Right renal cortex interstitium (tissue), 3 donors: Measurements from ENCODE around the gene EFNA2. TPM values are rescaled to one million over a fixed set of nuclear protein-coding genes. Genes with fewer than 3 reads are reported as not detected.
"Not testable (repeated sequence)": the region's sequence is repeated elsewhere in the genome, so short reads cannot be mapped to it uniquely, and the experiment has no call there.

ENCODE experiments used
- DNase-seq, 3 donors: peaks; one replicate each; pipeline ENCODE4 v3.0.0-alpha.2; 2013; ENCODE audit warnings: low read depth in 3 of 3, low spot score in 2 of 3
- polyA plus RNA-seq, 3 donors: library from polyadenylated mRNA; unstranded; fragments of 120-200 nt; gene quantifications; one replicate each; pipeline ENCODE4 v1.2.1, GENCODE V29; 2013; ENCODE audit not compliant: insufficient read length in 3 of 3

The EFNA2 gene
- polyA plus RNA-seq, 3 donors = 1.3 to 2.1 (median 1.3) TPM

- no peak for DNase-seq
These were observed 28.3 kb downstream of the EFNA2 start for GRCh38 chr19:1313695-1314613.

GRCh38 chr19:1315470-1316166, 29.9 kb downstream of the EFNA2 start:
- DNase-seq = no peak

DNA sequence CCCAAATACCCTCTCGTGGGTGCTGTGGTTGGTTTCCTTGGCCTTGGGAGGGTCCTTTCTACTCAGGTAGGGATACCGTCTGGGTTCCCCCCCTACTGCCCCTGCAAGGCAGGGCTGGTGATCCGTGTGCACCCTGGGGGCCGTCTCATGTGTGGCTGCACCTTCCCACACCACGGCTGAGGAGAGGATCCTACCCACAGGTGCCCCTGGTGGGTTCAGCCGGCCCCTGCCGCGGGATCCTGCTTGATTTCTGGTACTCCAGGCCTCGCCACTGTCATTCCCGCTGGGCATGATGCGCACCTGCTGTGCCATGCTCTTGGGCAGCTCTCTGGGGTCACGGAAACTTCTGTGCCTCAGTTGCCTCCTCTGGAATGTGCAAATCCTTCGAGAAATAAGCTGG, 30.8 kb downstream of the EFNA2 start:
- no peak for DNase-seq

DNA sequence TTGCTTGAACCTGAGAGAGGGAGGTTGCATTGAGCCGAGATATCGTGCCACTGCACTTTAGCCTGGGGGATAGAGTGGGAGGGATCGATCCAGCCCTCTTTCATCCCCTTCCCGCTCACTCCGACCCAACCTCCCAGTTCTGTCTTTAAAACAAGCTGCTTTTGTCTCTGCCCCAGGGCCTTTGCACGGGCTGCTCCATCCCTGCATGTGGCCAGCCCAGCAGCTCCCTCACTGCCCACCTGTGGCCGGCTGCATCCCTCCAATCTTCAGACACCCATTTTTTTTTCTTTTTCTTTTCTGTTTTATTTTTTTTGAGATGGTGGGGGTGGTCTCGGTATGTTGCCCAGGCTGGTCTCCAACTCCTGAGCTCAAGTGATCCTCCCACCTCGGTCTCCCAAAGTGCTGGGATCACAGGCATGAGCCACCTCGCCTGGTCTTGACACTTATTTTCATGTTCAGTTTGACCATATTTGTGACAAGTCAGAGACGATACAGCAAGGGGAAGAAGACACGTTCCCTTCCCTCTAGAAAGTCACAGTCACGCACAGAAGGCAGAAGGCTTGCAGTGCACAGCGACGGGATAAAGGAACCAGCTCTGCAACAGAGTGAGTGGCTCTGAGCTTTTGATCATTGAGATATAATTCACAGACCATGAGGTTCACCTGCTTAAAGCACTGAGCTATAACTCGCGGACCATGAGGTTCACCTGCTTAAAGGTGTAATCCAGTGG, 31.8 kb downstream of the EFNA2 start:
- no peak for DNase-seq

- no peak for DNase-seq
These were observed 33.2 kb downstream of the EFNA2 start for GRCh38 chr19:1318678-1319471.

DNA sequence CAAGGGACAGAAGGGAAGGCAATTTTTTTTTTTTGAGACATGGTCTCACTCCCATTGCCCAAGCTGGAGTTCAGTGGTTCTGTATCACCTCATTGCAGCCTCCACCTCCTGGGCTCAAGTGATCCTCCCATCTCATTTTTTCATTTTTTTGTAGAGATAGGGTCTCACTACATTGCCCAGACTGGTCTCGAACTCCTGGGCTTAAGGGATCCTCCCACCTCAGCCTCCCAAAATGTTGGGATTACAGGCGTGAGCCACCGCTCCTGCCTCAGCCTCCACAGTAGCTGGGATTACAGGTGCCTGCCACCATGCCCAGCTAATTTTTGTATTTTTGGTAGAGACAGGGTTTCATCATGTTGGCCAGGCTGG, 34.6 kb downstream of the EFNA2 start:
- not testable (repeated sequence) for DNase-seq

- DNase-seq = no peak
These were observed 35.9 kb downstream of the EFNA2 start for GRCh38 chr19:1321539-1321938.

- DNase-seq = no peak
These were observed 36.7 kb downstream of the EFNA2 start for GRCh38 chr19:1322198-1322981.

- no peak for DNase-seq
These were observed 38.7 kb downstream of the EFNA2 start for GRCh38 chr19:1324249-1324805.

DNA sequence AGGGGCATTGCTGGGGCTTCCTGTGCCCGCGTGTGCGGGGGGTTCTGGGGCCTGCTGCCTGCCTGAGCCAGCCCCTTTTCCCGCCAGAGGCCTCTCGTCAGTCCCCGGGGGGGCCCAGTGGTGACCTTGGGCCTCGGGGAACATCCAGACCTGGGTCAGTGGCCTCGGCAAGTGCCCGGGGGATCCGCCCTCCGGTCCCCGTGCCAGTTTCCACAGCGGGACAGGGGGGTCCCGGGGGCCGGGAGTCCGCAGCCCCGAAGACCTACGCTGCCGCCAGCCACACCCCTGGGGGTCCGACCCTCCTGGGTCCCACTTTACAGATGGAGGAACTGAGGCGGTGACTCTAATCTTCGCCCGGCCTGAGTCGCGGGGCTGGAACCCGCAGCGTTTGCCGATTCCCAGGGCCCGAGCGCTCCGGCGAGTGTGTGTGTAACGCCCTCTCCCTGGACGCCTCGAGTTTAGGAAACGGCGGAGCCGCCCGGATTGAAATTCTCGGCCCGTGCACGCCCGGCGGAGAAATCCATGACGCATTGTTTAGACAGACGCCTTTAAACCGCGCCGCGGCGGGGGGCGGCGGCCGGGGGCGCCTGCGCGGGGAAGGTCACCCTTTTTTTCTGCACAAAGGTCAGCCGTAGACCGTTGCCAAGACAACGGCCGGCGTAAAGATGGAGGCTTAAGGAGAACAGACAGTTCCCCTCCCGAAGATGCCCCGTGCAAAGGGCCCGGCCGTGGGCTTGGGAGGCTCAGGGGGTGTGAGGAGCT, 39.3 kb downstream of the EFNA2 start:
- peak; percentile 20 to 52 (median 47) for DNase-seq

GRCh38 chr19:1325568-1326294, 40.1 kb downstream of the EFNA2 start:
- no peak for DNase-seq

DNA sequence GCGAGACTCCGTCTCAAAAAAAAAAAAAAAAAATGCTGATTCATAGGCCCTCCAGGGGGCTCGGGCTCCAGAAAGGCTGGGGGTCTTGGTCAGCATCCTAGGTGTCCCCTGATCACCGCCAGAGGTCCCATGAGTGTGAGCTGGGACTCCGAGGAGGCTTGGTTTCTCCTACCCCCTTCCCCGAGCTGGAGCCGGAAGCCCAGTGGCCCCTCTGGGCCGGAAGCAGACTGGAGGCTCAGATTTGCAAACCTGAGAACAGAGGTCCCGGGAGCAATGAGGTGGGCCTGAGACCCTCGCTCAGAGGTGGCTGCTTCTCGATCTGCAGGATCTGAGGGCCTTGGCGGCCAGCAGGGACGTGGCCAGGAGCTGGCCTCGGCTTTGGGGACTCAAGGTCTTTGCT, 41.5 kb downstream of the EFNA2 start:
- DNase-seq = no peak

GRCh38 chr19:1332208-1332607, 46.5 kb downstream of the EFNA2 start:
- DNase-seq = not testable (repeated sequence)

GRCh38 chr19:1336079-1336684, 50.5 kb downstream of the EFNA2 start:
- no peak for DNase-seq

- DNase-seq = no peak
These were observed 55.2 kb downstream of the EFNA2 start for GRCh38 chr19:1340681-1341469.

- no peak for DNase-seq
These were observed 57.4 kb downstream of the EFNA2 start for GRCh38 chr19:1343041-1343440.

DNA sequence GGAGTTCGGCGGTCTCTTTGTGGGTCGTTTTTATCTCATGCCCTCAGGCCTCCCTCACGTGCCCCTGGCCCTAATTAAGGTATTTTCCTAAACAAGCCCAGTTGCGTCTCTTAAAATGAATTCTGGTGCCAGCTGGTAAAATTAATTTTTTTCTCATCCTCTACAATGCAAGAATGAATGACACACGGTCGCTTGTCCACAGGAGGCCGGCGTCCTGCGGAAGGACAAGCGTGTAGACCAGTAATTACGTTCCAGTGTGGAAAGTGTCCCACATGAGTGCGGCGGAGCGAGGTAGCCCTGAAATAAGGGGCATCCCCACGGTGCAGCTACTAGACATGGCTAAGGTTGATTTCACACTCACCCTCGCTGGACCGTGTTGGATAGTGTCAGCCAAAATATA, 63.5 kb downstream of the EFNA2 start:
- DNase-seq = no peak
